ENCODE data around the gene NPSR1. TPM values are rescaled to one million over a fixed set of nuclear protein-coding genes. Genes with fewer than 3 reads are reported as not detected.
A peak's percentile ranks its signal among the peaks of the same experiment; 100 is the strongest.

The NPSR1 gene
- polyA plus RNA-seq, 4 donors = not detected

GRCh38 chr7:34747867-34748727, 90.1 kb downstream of the NPSR1 start:
- Histone ChIP-seq H3K9me3 (ENCODE audit: control insufficient read depth in 2 of 2, insufficient read depth in 1 of 2, low read depth in 1 of 2, low read length in 1 of 2) (peaks cover 0 to 8% of the 10 kb centered on the region in 2 donors), H3K27ac (ENCODE audit: low read depth in 1 of 3, low read length in 2 of 3) (peak overlapping the region in 1 of 3 donors; percentile 56), H3K36me3 (ENCODE audit: control insufficient read depth in 3 of 3, insufficient read depth in 2 of 3, low read depth in 1 of 3, low read length in 3 of 3) (peaks cover 0 to 12% (median 0%) of the 10 kb centered on the region in 3 donors), H3K4me3 (ENCODE audit: low read depth in 1 of 3, low read length in 3 of 3) (no peak overlapping the region), H3K4me1 (ENCODE audit: control insufficient read depth in 3 of 3, insufficient read depth in 2 of 3, low read depth in 1 of 3, low read length in 2 of 3) (peaks cover 0 to 45% (median 0%) of the 10 kb centered on the region in 3 donors), H3K27me3 (ENCODE audit: control insufficient read depth in 3 of 3, insufficient read depth in 3 of 3, low read length in 3 of 3) (no peaks in the 10 kb centered on the region)
- FAIRE-seq = no peak
- DNase-seq = peak; percentile 71 to 85
- whole genome bisulfite sequencing, 3 donors = 13 to 42% (median 29%) methylated on average over 7 to 8 of the region's 8 CpGs

- H3K4me3 ChIP-seq (ENCODE audit: low read depth in 1 of 3, low read length in 3 of 3) = no peak overlapping the region
- DNase-seq = peak in 1 of 2 donors; percentile 52
- 68 to 94% (median 86%) methylated on average over 2 of the region's 2 CpGs for whole genome bisulfite sequencing, 3 donors
- no peak for FAIRE-seq
- H3K4me1 ChIP-seq (ENCODE audit: control insufficient read depth in 3 of 3, insufficient read depth in 2 of 3, low read depth in 1 of 3, low read length in 2 of 3) = peaks cover 0 to 50% (median 0%) of the 10 kb centered on the region in 3 donors
- peak overlapping the region in 1 of 3 donors; percentile 56 for H3K27ac ChIP-seq (ENCODE audit: low read depth in 1 of 3, low read length in 2 of 3)
- no peaks in the 10 kb centered on the region for H3K27me3 ChIP-seq (ENCODE audit: control insufficient read depth in 3 of 3, insufficient read depth in 3 of 3, low read length in 3 of 3)
- H3K9me3 ChIP-seq (ENCODE audit: control insufficient read depth in 2 of 2, insufficient read depth in 1 of 2, low read depth in 1 of 2, low read length in 1 of 2) = peaks cover 0 to 5% of the 10 kb centered on the region in 2 donors
- H3K36me3 ChIP-seq (ENCODE audit: control insufficient read depth in 3 of 3, insufficient read depth in 2 of 3, low read depth in 1 of 3, low read length in 3 of 3) = peaks cover 0 to 12% (median 0%) of the 10 kb centered on the region in 3 donors
Observed at GRCh38 chr7:34748728-34749089, 90.7 kb downstream of the NPSR1 start.

DNA sequence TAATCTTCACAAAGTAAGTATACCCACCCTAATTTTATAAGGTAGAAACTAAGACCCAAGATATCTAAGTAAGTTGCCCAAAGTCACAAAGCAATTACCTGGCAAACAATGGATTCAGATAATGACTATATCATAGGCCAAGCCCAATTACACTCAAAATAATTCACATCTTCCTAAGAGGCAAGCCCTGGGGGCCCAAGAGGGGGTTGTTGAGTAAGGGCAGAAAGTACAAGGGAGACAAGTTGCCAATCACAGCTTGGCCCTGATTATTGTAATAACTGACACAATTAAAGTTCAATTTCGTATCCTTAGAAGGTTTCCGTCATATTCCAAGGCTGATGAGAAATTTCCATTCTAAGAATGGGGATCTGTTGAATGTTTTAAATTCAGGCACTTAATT, 91.4 kb downstream of the NPSR1 start:
- DNase-seq = no peak
- Histone ChIP-seq H3K4me3 (ENCODE audit: low read depth in 1 of 3, low read length in 3 of 3) (no peak overlapping the region), H3K27me3 (ENCODE audit: control insufficient read depth in 3 of 3, insufficient read depth in 3 of 3, low read length in 3 of 3) (no peaks in the 10 kb centered on the region), H3K4me1 (ENCODE audit: control insufficient read depth in 3 of 3, insufficient read depth in 2 of 3, low read depth in 1 of 3, low read length in 2 of 3) (peaks cover 0 to 50% (median 0%) of the 10 kb centered on the region in 3 donors), H3K9me3 (ENCODE audit: control insufficient read depth in 2 of 2, insufficient read depth in 1 of 2, low read depth in 1 of 2, low read length in 1 of 2) (peaks cover 0 to 5% of the 10 kb centered on the region in 2 donors), H3K36me3 (ENCODE audit: control insufficient read depth in 3 of 3, insufficient read depth in 2 of 3, low read depth in 1 of 3, low read length in 3 of 3) (peaks cover 0 to 12% (median 0%) of the 10 kb centered on the region in 3 donors), H3K27ac (ENCODE audit: low read depth in 1 of 3, low read length in 2 of 3) (peak overlapping the region in 1 of 3 donors; percentile 56)
- no peak for FAIRE-seq
- WGBS, 3 donors = 83 to 93% (median 84%) methylated on average over 2 of the region's 2 CpGs

GRCh38 chr7:34750209-34750608, 92.2 kb downstream of the NPSR1 start:
- DNase-seq (no peak), FAIRE-seq (no peak)
- Histone ChIP-seq H3K27ac (ENCODE audit: low read depth in 1 of 3, low read length in 2 of 3) (no peak overlapping the region), H3K36me3 (ENCODE audit: control insufficient read depth in 3 of 3, insufficient read depth in 2 of 3, low read depth in 1 of 3, low read length in 3 of 3) (peaks cover 0 to 12% (median 0%) of the 10 kb centered on the region in 3 donors), H3K9me3 (ENCODE audit: control insufficient read depth in 2 of 2, insufficient read depth in 1 of 2, low read depth in 1 of 2, low read length in 1 of 2) (peaks cover 0 to 5% of the 10 kb centered on the region in 2 donors), H3K4me1 (ENCODE audit: control insufficient read depth in 3 of 3, insufficient read depth in 2 of 3, low read depth in 1 of 3, low read length in 2 of 3) (peaks cover 0 to 50% (median 0%) of the 10 kb centered on the region in 3 donors), H3K4me3 (ENCODE audit: low read depth in 1 of 3, low read length in 3 of 3) (no peak overlapping the region), H3K27me3 (ENCODE audit: control insufficient read depth in 3 of 3, insufficient read depth in 3 of 3, low read length in 3 of 3) (no peaks in the 10 kb centered on the region)
- 95 to 96% (median 95%) methylated on average over 8 of the region's 8 CpGs for WGBS, 3 donors

DNA sequence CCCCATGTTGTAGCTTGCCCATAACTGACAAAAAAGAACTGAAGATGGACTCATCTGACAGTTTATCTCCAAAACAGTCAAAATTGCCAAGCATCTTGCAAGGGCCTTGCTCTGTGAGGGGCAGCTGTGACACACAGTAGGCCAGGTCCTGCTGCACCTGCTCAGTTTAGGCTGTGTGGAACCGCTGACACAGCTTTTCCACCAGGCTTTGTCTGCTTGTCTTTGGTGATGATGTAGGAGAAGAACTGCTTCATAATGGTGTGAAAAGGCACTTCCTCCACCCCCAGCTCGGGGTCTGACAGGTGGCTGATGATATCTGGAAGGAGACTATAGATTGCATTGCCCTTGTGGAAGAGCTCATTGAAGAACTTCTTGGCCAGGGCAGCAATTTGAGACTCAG, 92.6 kb downstream of the NPSR1 start:
- no peak overlapping the region for H3K4me3 ChIP-seq (ENCODE audit: low read depth in 1 of 3, low read length in 3 of 3)
- H3K27ac ChIP-seq (ENCODE audit: low read depth in 1 of 3, low read length in 2 of 3) = no peak overlapping the region
- DNase-seq = no peak
- H3K27me3 ChIP-seq (ENCODE audit: control insufficient read depth in 3 of 3, insufficient read depth in 3 of 3, low read length in 3 of 3) = no peaks in the 10 kb centered on the region
- H3K36me3 ChIP-seq (ENCODE audit: control insufficient read depth in 3 of 3, insufficient read depth in 2 of 3, low read depth in 1 of 3, low read length in 3 of 3) = peaks cover 0 to 12% (median 0%) of the 10 kb centered on the region in 3 donors
- 70 to 84% (median 70%) methylated on average over 2 of the region's 2 CpGs for WGBS, 3 donors
- no peak for FAIRE-seq
- peaks cover 0 to 50% (median 0%) of the 10 kb centered on the region in 3 donors for H3K4me1 ChIP-seq (ENCODE audit: control insufficient read depth in 3 of 3, insufficient read depth in 2 of 3, low read depth in 1 of 3, low read length in 2 of 3)
- H3K9me3 ChIP-seq (ENCODE audit: control insufficient read depth in 2 of 2, insufficient read depth in 1 of 2, low read depth in 1 of 2, low read length in 1 of 2) = peaks cover 0 to 5% of the 10 kb centered on the region in 2 donors

DNA sequence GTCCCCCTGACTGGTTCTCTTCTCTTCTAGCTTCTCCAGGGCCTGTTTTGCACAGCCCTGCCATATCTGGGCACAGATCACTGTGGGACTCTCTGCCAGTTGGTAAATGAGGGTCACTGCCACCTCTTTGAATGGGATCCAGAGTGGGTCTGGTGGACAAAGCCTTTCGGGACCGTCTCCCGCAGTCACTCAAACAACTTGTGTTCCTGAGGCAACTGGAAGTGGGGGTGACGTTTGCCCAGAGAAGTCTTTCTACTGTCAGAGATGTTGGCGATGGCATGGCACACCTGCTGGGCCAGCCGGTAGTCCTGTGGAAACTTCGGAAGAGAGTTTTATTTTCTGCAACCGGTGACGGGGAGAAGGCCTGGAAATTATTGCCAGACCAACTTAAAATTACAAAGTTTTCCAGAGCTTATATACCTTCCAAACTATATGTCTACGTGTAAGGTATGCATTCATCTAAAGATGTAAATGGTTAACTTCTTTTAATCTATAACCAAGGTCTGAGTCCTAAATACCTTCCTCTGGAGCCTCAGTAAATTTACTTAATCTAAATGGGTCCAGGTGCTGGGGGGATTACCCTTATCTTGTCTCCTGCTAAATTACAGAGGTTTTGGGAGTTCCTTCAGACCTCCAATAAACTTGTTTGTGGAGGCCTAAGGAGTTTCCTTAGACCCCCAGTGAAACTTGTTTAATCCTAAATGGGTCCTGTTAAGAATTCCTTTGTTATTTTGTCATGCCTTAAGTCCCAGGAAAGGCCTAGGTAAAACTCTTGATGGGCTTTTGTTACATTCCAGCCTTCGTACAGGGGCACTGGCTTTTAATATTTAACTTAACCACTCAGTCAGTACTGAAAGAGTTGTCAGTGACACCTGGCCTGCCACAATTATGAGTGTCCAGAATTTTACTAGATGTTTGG, 94.0 kb downstream of the NPSR1 start:
- 82 to 85% (median 83%) methylated on average over 11 of the region's 11 CpGs for WGBS, 3 donors

GRCh38 chr7:34752929-34753328, 94.9 kb downstream of the NPSR1 start:
- H3K36me3 ChIP-seq (ENCODE audit: control insufficient read depth in 3 of 3, insufficient read depth in 2 of 3, low read depth in 1 of 3, low read length in 3 of 3) = peaks cover 0 to 12% (median 0%) of the 10 kb centered on the region in 3 donors
- H3K27ac ChIP-seq (ENCODE audit: low read depth in 1 of 3, low read length in 2 of 3) = peak overlapping the region in 1 of 3 donors; percentile 65
- WGBS, 3 donors = 48 to 65% (median 62%) methylated on average over 3 of the region's 3 CpGs
- peaks cover 0 to 5% of the 10 kb centered on the region in 2 donors for H3K9me3 ChIP-seq (ENCODE audit: control insufficient read depth in 2 of 2, insufficient read depth in 1 of 2, low read depth in 1 of 2, low read length in 1 of 2)
- H3K4me1 ChIP-seq (ENCODE audit: control insufficient read depth in 3 of 3, insufficient read depth in 2 of 3, low read depth in 1 of 3, low read length in 2 of 3) = peaks cover 0 to 51% (median 0%) of the 10 kb centered on the region in 3 donors
- no peaks in the 10 kb centered on the region for H3K27me3 ChIP-seq (ENCODE audit: control insufficient read depth in 3 of 3, insufficient read depth in 3 of 3, low read length in 3 of 3)
- H3K4me3 ChIP-seq (ENCODE audit: low read depth in 1 of 3, low read length in 3 of 3) = no peak overlapping the region
- DNase-seq (no peak), FAIRE-seq (no peak)

More for the DNA sequence above, 94.0 kb downstream of the NPSR1 start:
- Histone ChIP-seq H3K36me3 (ENCODE audit: control insufficient read depth in 3 of 3, insufficient read depth in 2 of 3, low read depth in 1 of 3, low read length in 3 of 3) (peaks cover 0 to 12% (median 0%) of the 10 kb centered on the region in 3 donors), H3K27me3 (ENCODE audit: control insufficient read depth in 3 of 3, insufficient read depth in 3 of 3, low read length in 3 of 3) (no peaks in the 10 kb centered on the region), H3K9me3 (ENCODE audit: control insufficient read depth in 2 of 2, insufficient read depth in 1 of 2, low read depth in 1 of 2, low read length in 1 of 2) (peaks cover 0 to 5% of the 10 kb centered on the region in 2 donors), H3K4me1 (ENCODE audit: control insufficient read depth in 3 of 3, insufficient read depth in 2 of 3, low read depth in 1 of 3, low read length in 2 of 3) (peaks cover 0 to 53% (median 0%) of the 10 kb centered on the region in 3 donors), H3K27ac (ENCODE audit: low read depth in 1 of 3, low read length in 2 of 3) (peak overlapping the region in 1 of 3 donors; percentile 65), H3K4me3 (ENCODE audit: low read depth in 1 of 3, low read length in 3 of 3) (no peak overlapping the region)
- FAIRE-seq = no peak
- DNase-seq = peak in 1 of 2 donors; percentile 30

- Histone ChIP-seq H3K27ac (ENCODE audit: low read depth in 1 of 3, low read length in 2 of 3) (no peak overlapping the region), H3K36me3 (ENCODE audit: control insufficient read depth in 3 of 3, insufficient read depth in 2 of 3, low read depth in 1 of 3, low read length in 3 of 3) (peaks cover 0 to 12% (median 0%) of the 10 kb centered on the region in 3 donors), H3K4me3 (ENCODE audit: low read depth in 1 of 3, low read length in 3 of 3) (no peak overlapping the region), H3K9me3 (ENCODE audit: control insufficient read depth in 2 of 2, insufficient read depth in 1 of 2, low read depth in 1 of 2, low read length in 1 of 2) (peaks cover 0 to 5% of the 10 kb centered on the region in 2 donors), H3K27me3 (ENCODE audit: control insufficient read depth in 3 of 3, insufficient read depth in 3 of 3, low read length in 3 of 3) (no peaks in the 10 kb centered on the region), H3K4me1 (ENCODE audit: control insufficient read depth in 3 of 3, insufficient read depth in 2 of 3, low read depth in 1 of 3, low read length in 2 of 3) (peaks cover 0 to 46% (median 0%) of the 10 kb centered on the region in 3 donors)
- no peak for FAIRE-seq
- WGBS, 3 donors = 72 to 91% (median 80%) methylated on average over 2 of the region's 2 CpGs
- no peak for DNase-seq
Observed at GRCh38 chr7:34755008-34755407, 97.0 kb downstream of the NPSR1 start.

All from small intestine (tissue), 7 donors.